ENCODE data around the gene CACNA1H. TPM values are rescaled to one million over a fixed set of nuclear protein-coding genes. Genes with fewer than 3 reads are reported as not detected.

The CACNA1H gene
- total and polyA plus RNA-seq, 9 of the 15 experiments (the other 6 are each of a cell fraction or from before 2014, with no cell fraction given) = 0.10 to 0.18 TPM; not detected in 7

DNA sequence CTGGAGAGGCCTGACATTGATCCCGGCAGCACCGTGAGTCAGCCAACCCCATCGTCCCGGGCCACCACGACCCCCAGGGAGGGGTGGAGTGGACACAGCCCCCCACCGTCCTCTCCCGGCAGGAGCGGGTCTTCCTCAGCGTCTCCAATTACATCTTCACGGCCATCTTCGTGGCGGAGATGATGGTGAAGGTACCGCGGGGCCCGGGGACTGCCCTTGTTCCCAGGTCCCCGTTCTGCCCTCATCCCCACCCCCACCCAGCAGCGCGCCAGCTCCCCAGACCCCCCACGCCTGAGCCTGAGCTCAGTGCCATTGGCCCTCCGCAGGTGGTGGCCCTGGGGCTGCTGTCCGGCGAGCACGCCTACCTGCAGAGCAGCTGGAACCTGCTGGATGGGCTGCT lies 57.6 kb downstream of the CACNA1H start:
- H3K9me3 ChIP-seq (replicated peaks; ENCODE audit: control insufficient read depth, insufficient read depth, low read depth, low read length) = no peaks in the 10 kb centered on the region
- H3K27me3 ChIP-seq (ENCODE audit: control insufficient read depth in 2 of 2, insufficient read depth in 2 of 2, low read length in 2 of 2) = peaks cover 33 to 88% of the 10 kb centered on the region in 2 experiments; a peak in 4 of 5 replicates
- 0% methylated on average over 7 of the region's 23 CpGs for WGBS (ENCODE audit: insufficient coverage, low coverage, missing lambda C conversion rate)
- no peak for ATAC-seq
- POLR2A ChIA-PET = interaction anchor here (0.6 kb wide), 1 partner anchor 166 kb away, joined by 3 read pairs; no protein-coding TSS in a partner anchor
- H3K79me2 ChIP-seq (ENCODE audit: control insufficient read depth, insufficient read depth, low read length) = no peaks in the 10 kb centered on the region
- no peak for DNase-seq (ENCODE audit: extremely low read depth in 1 of 4, low spot score in 3 of 4)
- BruUV-seq (replicated peaks) = no TSS peak
- no peak overlapping the region for H3K9ac ChIP-seq (ENCODE audit: insufficient read depth in 1 of 2, low read depth in 2 of 2, low read length in 2 of 2)
- H4K20me1 ChIP-seq (replicated peaks; ENCODE audit: control insufficient read depth, insufficient read depth, low read length) = no peaks in the 10 kb centered on the region; the same call in 1 of the 2 replicates
- H2AFZ ChIP-seq (ENCODE audit: low read depth, low read length) = no peak overlapping the region
- H3K4me1 ChIP-seq (replicated peaks in 1 of 2; ENCODE audit: control insufficient read depth in 2 of 2, insufficient read depth in 2 of 2, low read length in 2 of 2) = peaks cover 0 to 59% of the 10 kb centered on the region in 2 experiments; a peak in 1 of 5 replicates
- intact Hi-C loops (cut with micrococcal nuclease) (no loop called here), in situ Hi-C loops (cut with MboI) (no loop called here)
- no peak for FAIRE-seq
- CTCF ChIA-PET (ENCODE audit: low intra/inter-chr PET ratio) = no interaction called here
- no peak overlapping the region for H3K4me3 ChIP-seq
- H3K27ac ChIP-seq (ENCODE audit: extremely low read depth, low read depth, low read length) = no peak overlapping the region
- H3K36me3 ChIP-seq (ENCODE audit: control insufficient read depth, insufficient read depth, low read length) = no peaks in the 10 kb centered on the region
- TF ChIP-seq SRSF1 (IDR thresholded peaks at IDR 0.05; ENCODE audit: low read depth, low read length) = no peak
- TF ChIP-seq TSC22D4 (tag; IDR thresholded peaks at IDR 0.05) = no peak
- TF ChIP-seq NCOR1 (IDR thresholded peaks at IDR 0.05) = no peak
- TF ChIP-seq JUNB (CRISPR knock-in tag; conservative IDR thresholded peaks at IDR 0.05) = no peak
- TF ChIP-seq PURB (CRISPR knock-in tag; IDR thresholded peaks at IDR 0.05; ENCODE audit: low read depth) = no peak
- TF ChIP-seq, protein P1, sequence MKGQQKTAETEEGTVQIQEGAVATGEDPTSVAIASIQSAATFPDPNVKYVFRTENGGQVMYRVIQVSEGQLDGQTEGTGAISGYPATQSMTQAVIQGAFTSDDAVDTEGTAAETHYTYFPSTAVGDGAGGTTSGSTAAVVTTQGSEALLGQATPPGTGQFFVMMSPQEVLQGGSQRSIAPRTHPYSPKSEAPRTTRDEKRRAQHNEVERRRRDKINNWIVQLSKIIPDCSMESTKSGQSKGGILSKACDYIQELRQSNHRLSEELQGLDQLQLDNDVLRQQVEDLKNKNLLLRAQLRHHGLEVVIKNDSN (CRISPR knock-in tag; IDR thresholded peaks at IDR 0.05) = no peak
- no peak for TF ChIP-seq RBFOX2 (IDR thresholded peaks at IDR 0.05; ENCODE audit: low read depth, low read length)
- TF ChIP-seq, protein P2, sequence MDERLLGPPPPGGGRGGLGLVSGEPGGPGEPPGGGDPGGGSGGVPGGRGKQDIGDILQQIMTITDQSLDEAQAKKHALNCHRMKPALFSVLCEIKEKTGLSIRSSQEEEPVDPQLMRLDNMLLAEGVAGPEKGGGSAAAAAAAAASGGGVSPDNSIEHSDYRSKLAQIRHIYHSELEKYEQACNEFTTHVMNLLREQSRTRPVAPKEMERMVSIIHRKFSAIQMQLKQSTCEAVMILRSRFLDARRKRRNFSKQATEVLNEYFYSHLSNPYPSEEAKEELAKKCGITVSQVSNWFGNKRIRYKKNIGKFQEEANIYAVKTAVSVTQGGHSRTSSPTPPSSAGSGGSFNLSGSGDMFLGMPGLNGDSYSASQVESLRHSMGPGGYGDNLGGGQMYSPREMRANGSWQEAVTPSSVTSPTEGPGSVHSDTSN (CRISPR knock-in tag; IDR thresholded peaks at IDR 0.05; ENCODE audit: low read depth) = no peak
- TF ChIP-seq, protein P2 (tag; conservative IDR thresholded peaks at IDR 0.05; ENCODE audit: low read depth) = no peak
- TF ChIP-seq BHLHE40 (IDR thresholded peaks at IDR 0.05; ENCODE audit: low read length) = no peak
- TF ChIP-seq KAT7 (CRISPR knock-in tag; IDR thresholded peaks at IDR 0.05; ENCODE audit: borderline replicate concordance) = no peak
- no peak for TF ChIP-seq RFX7 (CRISPR knock-in tag; IDR thresholded peaks at IDR 0.05)
- TF ChIP-seq, protein P3, sequence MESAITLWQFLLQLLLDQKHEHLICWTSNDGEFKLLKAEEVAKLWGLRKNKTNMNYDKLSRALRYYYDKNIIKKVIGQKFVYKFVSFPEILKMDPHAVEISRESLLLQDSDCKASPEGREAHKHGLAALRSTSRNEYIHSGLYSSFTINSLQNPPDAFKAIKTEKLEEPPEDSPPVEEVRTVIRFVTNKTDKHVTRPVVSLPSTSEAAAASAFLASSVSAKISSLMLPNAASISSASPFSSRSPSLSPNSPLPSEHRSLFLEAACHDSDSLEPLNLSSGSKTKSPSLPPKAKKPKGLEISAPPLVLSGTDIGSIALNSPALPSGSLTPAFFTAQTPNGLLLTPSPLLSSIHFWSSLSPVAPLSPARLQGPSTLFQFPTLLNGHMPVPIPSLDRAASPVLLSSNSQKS (CRISPR knock-in tag; IDR thresholded peaks at IDR 0.05) = no peak
- TF ChIP-seq TCF7L2 (IDR thresholded peaks at IDR 0.05; ENCODE audit: low read depth, low read length) = no peak
- TF ChIP-seq TCF7 (IDR thresholded peaks at IDR 0.05; ENCODE audit: borderline replicate concordance) = no peak
- no peak overlapping the region for H3K4me2 ChIP-seq (ENCODE audit: insufficient read depth, low read length)
- no peaks in the 10 kb centered on the region for H3K9me1 ChIP-seq (ENCODE audit: control insufficient read depth, insufficient read depth, low read length)

Data from K562 (cell line).